Kidney epithelial cell (primary cell): ENCODE measurements around the gene EDEM3. TPM values are rescaled to one million over a fixed set of nuclear protein-coding genes. Genes with fewer than 3 reads are reported as not detected.

Experiments
- DNase-seq: peaks from one replicate; pipeline ENCODE4 v3.0.0-alpha.2; 2010; ENCODE audit warnings: low read depth
- H3K27me3 ChIP-seq: 2 replicates; pipeline ENCODE4 v1.6.0; 2011; ENCODE audit warnings: low read length; ENCODE audit not compliant: control insufficient read depth, insufficient read depth
- H3K36me3 ChIP-seq: 2 replicates; pipeline ENCODE4 v1.5.1; 2011; ENCODE audit warnings: low read length; ENCODE audit not compliant: control insufficient read depth, insufficient read depth
- H3K4me3 ChIP-seq: 2 replicates; pipeline ENCODE4 v1.5.1; 2011; ENCODE audit warnings: low read depth, mild to moderate bottlenecking, control low read depth, low read length
- CTCF ChIP-seq: IDR thresholded peaks from 2 replicates; pipeline ENCODE4 v1.5.1; 2011; ENCODE audit warnings: mild to moderate bottlenecking, moderate library complexity, low read length, control low read depth, inconsistent platforms; ENCODE audit not compliant: insufficient read depth, poor library complexity, severe bottlenecking
- total RNA-seq: library from RNA; depleted of rRNA; stranded (reverse); fragments of >200 nt; gene quantifications from 2 replicates; pipeline ENCODE4 v1.2.3, GENCODE V29; 2015

EDEM3 gene
- total RNA-seq, 1 donor from 2014 or later: 20.2 TPM

GRCh38 chr1:184743062-184743756, 11.4 kb downstream of the EDEM3 start:
- H3K4me3 ChIP-seq: no peak overlapping the region
- no peak for TF ChIP-seq CTCF
- no peak for DNase-seq
- H3K27me3 ChIP-seq: no peaks in the 10 kb centered on the region
- no peaks in the 10 kb centered on the region for H3K36me3 ChIP-seq

DNA sequence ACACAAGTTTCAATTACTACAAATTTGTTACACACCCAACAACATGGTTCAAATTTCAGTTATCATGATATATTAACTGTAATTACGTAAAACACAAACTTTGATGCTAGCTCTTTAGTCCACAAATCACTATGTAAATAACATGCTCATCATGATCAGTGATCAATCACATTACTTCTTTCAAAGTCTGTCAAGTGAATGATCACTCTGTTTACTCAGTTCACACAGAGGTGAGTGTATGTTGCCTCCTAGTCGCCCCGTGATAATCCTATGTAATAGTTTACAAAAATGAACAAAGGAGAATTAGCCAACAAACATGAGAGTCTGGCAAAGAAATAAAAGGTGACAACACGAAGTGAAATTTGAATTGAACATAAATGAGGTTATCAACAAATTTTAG, 14.3 kb downstream of the EDEM3 start:
- no peak for TF ChIP-seq CTCF
- Histone ChIP-seq H3K36me3 (no peaks in the 10 kb centered on the region), H3K27me3 (no peaks in the 10 kb centered on the region), H3K4me3 (no peak overlapping the region)
- DNase-seq: no peak

DNA sequence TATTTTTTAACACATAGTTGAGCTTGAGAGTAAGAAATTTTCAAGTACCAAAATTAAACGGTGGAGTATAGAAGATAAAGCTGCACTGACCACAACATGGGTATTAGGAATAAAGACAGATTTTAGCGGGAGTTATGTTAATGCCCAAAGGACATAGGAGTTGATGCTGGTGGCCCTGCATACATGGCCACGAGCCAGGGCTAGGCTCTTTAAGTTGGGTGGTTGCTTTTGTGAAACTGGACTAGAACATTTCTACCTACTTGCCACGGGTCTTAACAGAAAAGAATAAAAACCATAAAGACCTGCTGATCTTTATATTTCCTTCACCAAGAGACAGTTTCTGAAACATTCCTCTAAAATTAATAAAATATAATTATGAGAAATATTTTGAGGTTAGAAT, 14.9 kb downstream of the EDEM3 start:
- no peak for TF ChIP-seq CTCF
- H3K36me3 ChIP-seq: no peaks in the 10 kb centered on the region
- no peak overlapping the region for H3K4me3 ChIP-seq
- no peaks in the 10 kb centered on the region for H3K27me3 ChIP-seq
- no peak for DNase-seq

DNA sequence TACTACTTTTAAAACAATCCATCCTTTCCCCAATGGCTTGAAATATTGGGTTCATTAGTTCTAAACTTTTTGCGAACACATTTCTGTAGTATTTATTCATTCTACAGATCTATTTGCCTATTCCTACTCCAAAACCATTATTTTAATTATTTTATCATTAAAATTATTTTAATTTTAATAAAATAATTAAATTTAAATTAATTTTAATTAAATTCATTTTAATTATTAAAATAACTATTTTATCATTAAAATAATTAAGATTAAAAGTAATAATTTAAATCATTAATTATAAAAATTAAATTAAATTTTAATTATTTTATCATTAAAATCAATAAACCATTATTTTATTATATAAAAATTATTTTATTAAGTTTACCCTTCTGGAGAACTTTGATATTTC, 15.6 kb downstream of the EDEM3 start:
- no peaks in the 10 kb centered on the region for H3K36me3 ChIP-seq
- H3K27me3 ChIP-seq: no peaks in the 10 kb centered on the region
- TF ChIP-seq CTCF: no peak
- H3K4me3 ChIP-seq: no peak overlapping the region
- no peak for DNase-seq

DNA sequence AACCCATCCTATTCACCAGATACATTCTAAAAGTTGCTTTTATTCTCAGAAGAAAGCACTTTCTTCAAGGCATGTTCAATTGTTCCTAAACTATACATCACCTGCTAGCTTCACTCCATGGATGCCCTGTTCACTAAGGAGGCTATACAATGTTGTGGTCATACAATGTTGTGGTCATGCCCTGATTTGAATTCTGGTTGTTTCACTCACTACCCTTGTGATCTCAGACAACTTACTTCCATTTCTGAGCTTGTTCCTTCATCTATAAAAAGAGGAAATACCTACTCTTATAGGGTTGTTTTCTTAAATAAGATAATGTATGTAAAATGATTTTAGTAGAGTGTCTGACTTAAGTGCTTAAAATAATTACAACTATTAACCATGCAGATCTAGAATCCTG, 19.7 kb downstream of the EDEM3 start:
- Histone ChIP-seq H3K36me3 (no peaks in the 10 kb centered on the region), H3K27me3 (no peaks in the 10 kb centered on the region), H3K4me3 (no peak overlapping the region)
- DNase-seq: no peak
- TF ChIP-seq CTCF: no peak

DNA sequence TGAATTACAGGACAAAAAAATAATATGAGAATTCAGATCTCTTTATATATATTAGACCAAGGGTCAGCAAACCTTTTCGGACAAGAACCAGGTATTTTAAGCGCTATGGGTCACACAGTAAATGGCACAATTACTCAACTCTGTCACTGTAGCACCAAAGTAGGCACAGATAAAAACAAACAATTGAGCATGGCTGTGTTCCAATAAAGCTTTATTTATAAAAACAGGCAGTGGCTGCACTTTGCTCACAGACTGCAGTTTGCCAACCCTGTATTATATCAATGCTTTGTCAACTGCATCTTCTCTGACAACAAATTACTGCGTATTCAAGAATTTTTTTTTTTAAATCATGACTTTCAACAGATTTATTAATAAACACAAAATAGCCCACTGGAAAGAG, 29.8 kb downstream of the EDEM3 start:
- Histone ChIP-seq H3K36me3 (no peaks in the 10 kb centered on the region), H3K27me3 (no peaks in the 10 kb centered on the region), H3K4me3 (no peak overlapping the region)
- TF ChIP-seq CTCF: no peak
- no peak for DNase-seq
